NCI-H82 (cell line): Measurements from ENCODE around the gene NOTCH1.

ENCODE experiments used
- DNase-seq: peaks from one replicate; lab custom pipeline; 2025; lab: John Stamatoyannopoulos, UW

The NOTCH1 gene

DNA sequence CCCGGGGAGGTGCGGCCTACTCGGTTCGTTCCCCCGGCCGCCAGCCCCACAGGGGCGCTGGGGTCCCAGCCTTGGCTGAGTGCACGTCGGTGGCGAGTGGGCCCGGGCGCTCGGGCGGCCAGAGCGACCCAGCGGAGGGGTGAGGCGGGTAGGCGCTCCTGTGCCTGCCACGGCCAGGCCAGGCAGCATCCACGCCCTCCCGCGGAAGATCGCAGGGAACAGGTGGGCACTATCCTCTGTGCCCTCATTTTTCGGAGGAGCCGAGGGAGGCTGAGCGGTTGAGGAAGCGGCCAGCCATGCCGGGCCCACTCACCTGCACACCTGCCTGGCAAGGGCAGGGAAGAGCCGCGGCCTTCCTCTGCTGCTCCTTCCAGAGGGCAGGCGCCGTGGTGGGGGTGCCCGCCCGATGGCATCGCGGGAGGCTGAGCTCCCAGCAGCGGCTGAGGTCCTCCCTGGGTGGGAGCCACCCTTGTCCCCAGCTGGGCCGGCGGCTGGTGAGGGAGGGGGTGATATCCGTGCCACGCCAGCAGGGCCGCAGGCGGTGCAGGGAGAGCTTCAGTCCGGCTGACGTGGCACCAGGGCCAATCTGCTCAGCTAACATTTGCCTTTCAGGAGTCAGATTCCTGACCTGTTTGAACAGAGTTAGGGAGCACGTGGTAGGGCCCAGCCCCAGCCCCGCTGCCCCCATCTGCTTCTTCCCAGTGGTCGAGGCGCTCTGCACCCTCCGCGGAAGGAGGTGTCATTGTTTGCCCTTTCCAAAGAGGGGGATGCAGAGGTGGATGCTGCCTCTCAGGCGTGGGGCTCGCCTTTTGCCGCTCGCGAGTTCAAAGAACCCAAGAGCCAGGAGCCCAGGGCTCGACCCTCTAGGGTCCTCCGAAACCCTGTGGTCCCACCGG lies 61.4 kb downstream of the NOTCH1 start:
- DNase-seq, result no peak

DNA sequence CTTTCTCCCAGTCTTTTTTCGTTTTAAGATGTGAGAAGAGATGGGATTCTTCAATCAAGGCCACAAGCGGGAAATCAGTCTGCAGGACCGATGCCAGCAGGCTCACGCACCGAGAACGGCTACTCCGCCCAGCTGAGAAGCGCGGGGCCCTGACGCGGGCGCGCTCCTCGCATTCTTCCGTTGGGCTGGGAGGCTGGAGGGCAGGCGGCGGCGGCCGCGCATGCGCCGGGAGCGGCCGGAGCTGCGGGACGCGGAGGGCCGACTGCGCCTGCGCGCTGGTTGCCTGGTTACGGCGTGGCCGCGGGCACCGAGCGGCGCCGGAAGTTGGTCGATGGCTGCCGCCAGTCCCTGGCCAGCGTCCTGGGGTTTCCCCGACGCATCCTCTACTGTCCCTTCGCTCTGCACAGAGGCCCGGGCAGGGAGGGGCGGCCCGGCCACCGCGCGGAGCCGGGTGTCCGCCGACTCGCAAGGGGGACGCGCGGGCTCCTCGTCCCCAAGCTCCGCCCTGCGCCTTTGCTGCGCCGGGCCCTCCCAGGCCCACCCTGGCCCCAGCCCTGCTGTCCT lies 62.2 kb downstream of the NOTCH1 start:
- peak; percentile 92 for DNase-seq

DNA sequence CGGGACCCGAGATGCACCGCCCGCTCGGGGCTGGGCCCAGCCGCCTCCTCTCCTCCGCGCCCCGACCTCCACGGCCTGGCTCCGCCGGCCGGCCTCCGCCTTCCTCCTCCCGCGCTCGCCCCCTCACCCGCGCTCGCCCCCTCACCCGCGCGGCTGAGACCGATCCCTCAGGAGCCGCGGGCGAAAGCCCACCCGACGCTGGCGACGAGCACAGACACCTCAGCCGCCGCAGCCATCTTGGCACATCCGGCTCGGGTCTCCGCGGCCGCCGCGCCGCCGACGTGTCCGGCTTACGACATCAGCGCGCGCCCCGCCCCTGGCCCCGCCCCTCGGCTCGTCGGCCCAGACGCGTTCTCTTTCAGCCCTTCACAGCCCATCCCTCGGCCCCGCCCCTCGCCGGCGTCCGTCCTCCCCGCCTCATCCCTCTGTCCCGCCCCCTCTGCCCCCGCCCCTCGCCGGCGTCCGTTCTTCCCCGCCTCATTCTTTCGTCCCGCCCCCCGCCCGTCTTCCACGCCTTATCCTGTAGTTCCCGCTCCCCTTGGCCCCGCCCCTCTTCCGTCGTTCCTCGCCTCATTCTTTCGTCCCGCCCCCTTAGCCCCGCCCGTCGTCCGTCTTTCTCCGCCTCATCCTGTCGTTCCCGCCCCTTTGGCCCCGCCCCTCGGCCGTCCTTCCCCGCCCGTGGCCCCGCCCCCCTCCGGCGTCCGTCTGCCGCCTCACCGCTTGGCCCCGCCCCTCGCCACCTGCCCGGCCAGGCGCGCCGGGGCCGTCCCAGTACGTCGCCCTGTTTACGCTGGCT lies 62.9 kb downstream of the NOTCH1 start, which contains the start of gene SEC16A:
TSS of gene SEC16A (minus strand) at position 248 of the 796 bp plus-strand sequence. CDS start 5,425 bp downstream, outside the sequence.
- DNase-seq, result peak; percentile 99

DNA sequence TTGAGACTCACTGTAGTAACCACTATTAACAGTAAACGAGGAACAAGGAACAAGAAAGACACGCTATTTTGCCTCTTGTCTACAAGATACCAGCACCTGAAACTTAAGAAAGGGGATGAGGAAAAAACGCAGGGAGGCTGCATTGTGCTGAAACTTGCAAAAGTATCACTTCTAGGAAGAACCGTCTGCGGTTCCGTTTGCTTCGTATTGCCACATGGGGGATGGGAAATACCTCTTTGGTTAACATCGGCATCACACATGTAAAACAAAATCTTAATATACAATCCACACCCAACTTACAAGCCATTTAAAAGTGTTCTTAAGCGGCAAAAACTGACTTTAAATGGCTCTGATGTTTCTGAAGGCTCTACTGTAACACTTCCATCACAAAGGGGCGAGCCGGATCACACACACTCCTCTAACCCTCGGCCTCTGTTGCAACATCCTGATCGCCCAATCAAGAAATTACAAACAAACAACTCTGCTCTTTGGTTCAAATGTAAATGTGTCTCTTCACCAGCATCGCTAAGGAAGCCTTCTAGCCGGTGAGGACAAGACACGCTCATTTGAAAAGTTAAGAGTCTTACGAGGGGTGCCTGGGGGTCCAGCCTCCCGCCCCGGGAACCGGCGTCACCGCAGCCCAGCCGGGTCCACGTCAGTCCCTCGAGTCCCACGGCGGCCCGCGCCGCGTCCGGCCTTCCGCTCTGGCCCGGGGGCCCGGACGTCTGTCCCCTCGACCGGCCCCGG lies 63.6 kb downstream of the NOTCH1 start:
- peak; percentile 53 for DNase-seq

DNA sequence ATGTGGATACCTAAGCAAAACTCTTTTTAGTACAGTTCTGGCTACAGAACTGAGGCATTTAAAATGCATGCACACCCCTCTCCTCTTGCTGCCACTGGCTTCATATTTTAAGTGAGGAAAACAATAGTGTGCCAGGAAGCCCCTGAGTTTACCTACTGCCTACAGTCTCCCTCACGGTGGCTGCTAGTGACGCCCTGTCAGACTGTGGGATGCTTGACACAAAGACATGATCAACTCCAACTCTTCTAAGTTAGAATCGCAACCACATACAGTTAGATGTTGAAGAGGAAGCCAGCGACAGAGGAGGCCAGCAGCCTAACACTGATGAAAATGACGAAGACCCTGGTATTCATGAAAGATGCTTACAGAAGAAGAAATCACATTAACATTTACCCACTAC lies 64.3 kb downstream of the NOTCH1 start:
- no peak for DNase-seq

DNA sequence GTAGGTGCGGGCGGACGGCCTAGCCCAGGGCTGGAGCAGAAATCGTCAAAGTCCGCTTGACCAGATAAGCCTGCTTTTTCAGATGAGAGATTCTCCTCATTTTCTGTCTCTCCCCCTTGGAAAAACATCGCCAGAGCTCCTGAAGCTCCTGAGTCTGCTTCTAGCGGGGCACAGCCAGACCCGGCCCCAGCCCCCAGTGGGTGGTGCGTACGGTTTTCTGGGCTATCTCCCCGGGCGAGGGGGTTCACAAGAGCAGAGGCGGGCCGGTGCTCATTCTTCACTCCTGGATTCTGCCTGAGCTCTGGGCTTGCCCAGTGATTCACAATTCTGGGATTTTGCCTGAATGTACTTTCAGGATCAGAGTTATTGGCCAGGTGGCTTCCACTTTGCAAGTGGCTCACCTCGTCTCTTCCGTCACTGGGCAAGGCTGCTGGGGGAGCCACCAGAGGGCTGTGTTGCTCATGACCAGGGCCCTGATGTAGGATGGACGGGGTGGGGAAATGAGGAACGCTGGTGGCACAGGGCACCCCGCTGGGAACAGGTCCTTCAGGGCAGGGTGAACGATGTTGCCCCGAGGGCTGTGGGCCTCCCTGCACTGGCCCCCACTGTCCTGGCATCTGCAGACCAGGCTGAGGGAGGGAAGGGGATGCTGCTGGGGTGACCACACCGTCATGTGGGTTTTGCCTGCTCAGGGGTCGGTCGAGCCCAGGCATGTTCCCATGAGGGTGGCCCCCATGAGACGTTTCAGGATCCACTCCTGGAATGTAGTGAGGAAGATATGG lies 69.3 kb downstream of the NOTCH1 start:
- DNase-seq, result no peak

DNA sequence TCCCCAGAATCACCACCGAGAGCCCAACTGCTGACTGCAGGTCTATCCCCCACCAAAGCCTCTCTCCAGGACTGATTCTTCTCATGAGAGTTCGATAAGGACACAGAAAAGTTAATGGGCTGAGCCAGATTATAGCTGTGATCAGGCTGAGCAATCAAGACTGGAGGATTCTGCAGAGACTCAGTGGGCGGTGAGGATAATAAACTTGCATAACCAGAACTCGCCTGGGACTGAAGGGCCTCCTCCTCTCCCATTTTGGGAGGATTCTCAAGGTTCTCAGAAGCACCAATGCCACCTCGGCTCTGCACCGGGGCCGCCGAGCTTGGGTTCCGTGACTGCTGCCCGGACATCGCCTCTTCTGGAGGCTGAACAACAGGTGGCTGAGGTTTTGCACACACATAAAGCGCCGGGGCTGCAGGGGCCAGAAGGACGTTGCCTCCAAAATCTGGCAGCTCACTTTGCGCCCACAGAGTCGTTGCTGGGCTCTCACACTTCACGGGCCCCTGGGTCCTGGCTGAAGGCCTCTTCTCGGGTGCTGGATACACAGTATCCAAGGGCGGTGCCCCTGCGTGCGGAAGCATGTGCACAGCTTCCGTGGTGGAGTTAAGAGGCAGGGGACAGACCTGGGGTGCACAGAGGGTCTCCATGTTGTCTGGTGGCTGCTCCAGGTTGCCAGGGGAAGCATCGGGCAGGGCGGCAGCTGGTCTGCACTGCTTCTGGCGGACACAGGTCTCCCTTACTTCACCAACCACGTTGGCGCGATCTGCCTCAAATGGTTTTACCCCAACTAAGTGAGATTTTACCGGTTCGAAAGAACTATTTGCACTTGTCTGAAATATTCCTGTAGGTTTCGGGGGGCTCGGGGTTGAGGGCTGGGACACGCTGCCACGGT lies 70.6 kb downstream of the NOTCH1 start:
- DNase-seq, result no peak

DNA sequence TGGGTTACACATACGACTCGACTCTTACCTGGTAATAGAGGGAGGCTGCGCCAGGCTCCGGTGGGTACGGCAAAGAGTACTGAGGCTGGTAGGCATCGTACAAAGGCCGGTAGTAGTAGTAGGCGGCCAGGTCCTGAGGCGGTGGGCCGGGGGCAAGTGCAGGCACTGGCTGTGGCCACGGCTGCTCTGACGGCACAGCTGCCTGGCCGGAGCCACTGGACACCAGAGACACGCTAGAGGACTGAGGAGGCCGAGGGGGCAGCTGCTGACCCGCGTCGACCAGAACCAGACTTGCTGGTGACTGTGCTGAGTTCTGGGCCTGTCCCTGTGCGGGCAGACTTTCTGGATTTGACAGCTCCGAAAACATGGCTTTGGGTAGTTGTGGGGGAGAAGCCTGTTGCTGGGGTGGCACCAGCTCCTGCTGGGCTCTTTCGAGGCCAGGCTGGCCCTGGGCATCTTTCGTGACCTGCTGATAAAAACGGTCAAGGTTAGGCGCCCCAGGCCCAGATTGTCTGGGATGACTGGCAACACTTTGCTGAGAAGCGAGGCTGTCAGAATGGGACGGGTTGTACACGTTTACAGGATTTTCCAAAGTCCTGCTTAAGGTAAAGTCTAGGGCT lies 71.7 kb downstream of the NOTCH1 start:
- DNase-seq, result no peak

DNA sequence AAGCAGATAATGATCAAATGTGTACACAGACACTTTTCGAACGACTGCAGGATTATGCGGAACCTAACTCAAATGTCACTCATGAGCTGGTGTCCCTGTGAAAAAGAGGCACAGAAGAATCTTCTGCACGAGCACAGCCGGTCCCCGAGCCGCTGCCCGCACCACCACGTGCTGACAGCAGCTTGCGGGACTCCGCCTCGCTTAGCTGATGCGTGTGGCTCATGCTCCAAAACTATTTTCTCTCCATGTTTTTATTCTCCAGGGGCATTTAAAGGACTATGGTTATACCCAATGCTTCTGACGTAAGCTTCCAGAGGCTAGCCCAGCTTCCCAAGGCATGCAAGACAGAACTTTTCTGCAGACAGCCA lies 72.5 kb downstream of the NOTCH1 start:
- DNase-seq, result no peak

DNA sequence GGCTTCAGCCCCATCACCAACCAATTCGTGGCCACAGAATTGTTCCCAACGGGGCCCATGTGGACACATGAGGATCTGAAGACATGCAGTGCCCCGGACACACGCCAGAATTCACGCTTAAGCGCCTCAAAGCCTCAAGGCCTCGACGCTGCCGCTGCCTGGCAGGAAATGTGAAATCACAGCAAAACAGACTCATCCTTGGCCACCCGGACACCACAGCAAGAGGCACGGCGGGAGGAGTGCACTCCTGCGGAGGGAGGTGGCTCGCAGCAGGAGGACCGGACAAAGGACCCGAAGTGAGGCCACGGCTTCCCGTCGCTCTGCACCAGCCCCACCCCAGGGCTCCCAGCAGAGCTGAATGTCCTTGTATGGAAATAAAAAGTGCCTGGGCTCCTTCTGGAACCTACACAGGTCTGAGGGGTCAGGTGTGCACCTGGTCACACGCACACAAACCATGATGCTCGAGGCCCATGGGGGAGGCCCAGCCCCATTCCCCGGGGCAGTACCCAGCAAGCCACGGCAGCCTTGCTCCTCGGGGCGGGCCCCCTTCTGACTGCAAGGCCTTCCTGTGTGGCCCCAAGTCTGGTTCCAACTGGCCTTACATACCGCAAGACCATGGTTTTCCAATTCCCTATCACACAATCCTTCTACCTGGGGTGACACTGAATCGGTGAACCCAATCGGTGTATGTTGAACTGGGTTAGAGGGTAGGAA lies 73.1 kb downstream of the NOTCH1 start:
- no peak for DNase-seq

DNA sequence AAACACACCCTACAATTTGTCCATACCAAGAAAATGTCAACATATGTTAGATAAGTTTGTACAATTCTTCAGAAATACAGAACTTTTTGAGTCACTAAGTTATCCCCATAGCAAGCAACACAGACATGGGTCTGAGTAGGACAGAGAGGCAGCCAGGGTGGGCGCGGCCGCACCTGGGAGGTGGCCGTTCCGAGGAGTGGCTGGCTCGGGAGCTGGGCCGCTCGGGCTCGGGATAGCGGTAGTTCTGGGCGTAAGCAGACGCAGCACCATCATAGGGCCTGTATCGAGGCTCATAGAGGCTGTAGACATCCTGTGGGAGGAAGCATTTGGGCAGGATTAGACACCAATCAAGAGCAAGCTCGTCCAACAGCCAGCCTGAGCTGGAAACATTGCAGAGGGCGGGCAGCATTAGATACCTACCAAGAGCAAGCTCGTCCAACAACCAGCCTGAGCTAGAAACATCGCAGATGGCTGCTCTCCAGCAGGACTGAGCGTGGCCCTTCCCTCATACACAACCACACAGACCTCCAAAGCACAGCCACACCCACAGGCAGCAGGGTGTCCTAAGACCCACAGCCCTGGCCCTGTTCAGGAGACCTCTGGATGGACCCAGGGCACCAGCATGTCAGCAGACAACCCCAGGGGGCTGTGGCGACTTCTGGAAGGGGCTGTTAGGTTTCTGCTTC lies 73.9 kb downstream of the NOTCH1 start:
- no peak for DNase-seq

DNA sequence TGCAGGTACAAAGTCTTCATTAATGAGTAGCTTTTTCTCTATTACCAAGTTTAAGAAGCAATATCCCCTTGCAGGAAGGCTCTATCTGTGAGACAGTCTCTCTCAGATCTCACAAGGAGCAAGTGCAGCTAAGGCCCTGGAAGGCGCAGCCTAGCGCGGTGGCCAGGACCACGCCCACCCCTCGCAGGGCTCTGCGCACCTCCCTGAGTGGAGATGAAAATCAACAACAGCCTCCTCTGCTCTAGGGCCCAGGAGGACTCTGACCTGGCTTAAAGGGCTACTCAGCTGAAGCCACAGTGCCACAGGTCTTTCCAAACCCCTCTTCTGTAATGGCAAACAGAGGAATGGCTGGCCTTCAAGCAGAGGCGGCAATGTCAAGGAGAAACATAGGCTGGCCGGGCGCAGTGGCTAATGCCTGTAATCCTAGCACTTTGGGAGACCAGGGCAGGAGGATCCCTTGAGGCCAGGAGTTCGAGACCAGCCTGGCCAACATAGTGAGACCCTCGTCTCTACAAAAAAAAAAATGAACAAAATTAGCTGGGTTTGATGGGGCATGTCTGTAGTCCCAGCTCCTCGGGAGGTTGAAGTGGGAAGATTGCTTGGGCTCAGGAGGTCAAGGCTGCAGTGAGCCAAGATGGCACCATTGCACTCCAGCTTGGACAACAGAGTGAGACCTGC lies 74.9 kb downstream of the NOTCH1 start:
- DNase-seq, result no peak

DNA sequence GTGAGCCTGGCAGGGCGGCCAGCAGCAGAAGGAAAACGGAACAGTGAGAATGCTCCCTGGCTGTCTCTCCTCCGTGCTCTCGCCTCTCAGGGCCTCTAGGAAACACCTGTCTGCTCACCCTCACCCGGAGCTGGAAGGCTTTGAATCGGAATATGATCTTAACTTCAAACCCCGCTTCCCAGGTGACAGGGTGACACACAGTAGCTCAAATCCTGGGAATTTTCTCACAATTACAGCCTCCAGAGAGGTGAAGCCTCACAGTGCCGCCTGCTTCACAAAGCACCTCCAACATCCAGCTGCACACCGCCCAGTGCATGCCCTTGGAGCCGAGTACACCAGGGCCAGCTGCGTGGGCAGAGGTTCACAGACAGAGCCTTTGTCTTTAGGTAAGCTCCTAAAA lies 75.5 kb downstream of the NOTCH1 start:
- DNase-seq, result no peak

DNA sequence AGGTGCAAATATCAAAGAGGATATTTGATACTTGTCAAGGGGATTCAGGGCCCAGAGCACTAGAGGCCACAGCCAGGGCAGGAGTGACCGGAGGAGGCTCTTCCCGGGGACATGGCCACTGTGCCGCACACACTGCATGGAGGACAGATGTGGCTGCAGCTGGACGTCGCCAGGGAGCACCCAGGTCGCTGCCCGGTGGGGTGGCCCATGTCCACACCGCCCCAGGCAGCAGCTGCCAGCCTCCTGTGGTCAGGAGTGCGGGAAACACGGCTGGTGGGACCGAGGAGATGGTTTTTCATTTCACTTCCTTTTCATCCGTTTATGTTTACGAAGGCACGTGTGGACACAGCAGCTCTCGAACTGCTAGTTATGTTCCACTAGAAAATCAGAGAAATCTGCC lies 78.1 kb downstream of the NOTCH1 start:
- no peak for DNase-seq

DNA sequence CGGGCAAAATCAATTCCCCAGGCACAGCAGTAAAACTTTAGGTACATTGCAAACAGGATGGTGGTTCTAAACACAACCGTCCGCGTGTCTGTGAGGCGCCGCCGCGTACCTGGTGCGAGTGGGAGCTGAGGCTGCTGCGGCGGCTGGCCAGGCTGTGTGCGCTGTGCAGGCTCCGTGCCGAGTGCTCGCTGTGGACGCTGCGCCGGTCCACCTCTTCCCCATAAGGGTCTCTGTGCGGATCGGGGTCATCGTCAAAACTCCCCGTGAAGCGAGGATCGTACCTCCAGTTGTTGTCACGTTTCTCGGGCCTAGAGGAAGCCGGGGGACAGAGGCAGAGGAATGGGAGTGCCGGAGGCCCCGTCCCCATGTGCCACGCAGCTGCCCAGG lies 79.7 kb downstream of the NOTCH1 start:
- no peak for DNase-seq

DNA sequence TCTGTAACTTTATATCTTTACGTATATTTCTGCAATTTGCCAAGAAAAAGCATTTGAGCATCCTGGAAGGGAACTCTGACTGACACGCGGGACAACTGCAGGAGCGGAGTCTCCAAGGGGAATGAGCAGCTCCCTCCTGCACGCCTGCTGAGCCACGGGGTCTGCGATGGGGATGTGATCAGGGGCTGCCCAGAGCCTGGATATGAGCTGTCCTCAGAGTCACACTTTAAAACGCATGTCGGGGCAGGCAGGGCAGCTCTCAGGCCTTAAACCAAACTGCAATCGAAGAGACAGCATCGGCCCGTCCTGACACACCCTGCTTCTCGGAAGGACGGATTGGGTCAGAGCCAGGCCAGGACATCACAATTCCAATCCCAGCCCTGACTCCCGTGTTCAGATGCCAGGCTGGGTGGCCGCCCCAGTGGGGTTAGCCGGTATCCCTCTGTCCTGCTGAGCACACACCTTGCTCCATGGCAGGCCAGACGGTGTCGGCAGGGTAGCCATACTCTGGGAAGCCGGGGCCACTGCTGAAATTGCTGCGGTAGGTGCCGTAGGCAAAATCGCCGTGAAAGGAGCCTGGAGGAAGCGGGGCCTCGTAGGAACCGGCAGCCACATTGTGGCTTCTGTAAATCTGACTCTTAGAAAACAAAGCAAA lies 80.2 kb downstream of the NOTCH1 start:
- DNase-seq, result no peak

DNA sequence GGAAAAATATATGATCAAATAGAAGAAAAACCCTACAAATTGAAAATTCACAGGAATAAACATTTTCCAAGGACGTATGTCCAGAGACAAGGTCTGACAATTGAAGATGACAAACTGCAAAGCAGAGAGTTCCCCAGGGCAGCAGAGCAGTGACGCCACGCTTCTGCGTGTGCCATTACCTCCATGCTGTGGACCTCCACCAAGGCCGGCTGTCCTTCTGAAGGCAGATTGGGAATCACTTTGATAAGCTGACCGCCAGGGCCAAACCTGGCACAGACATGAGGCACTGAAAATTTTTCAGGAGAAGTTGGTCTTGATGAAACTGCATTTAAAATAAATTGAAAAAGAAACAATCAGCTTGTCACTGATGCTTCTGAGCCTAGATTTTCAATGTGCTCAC lies 81.6 kb downstream of the NOTCH1 start:
- no peak for DNase-seq
